Uterus (tissue), 4 donors: ENCODE measurements around the gene S1PR4. TPM values are rescaled to one million over a fixed set of nuclear protein-coding genes. Genes with fewer than 3 reads are reported as not detected.

ENCODE experiments used
- DNase-seq, 2 donors: peaks; one replicate each; pipeline ENCODE4 v3.0.0-alpha.2; 2019 to 2020
- H3K27ac ChIP-seq, 2 donors: fragments of 200-600 bp; sonication (generic); 1 replicate in 1 of 2; 2 replicates in 1 of 2; pipeline ENCODE4 v1.5.1; 2016 to 2018
- H3K27me3 ChIP-seq, 2 donors: fragments of 200-600 bp; sonication (generic); one replicate each; pipeline ENCODE4 v1.5.1; 2018 to 2019; ENCODE audit warnings: control low read depth in 1 of 2
- H3K36me3 ChIP-seq, 2 donors: fragments of 200-600 bp; sonication (generic); one replicate each; pipeline ENCODE4 v1.5.1; 2019; ENCODE audit warnings: control low read depth in 1 of 2
- H3K4me1 ChIP-seq, 2 donors: fragments of 200-600 bp; sonication (generic); one replicate each; pipeline ENCODE4 v1.5.1; 2018 to 2019; ENCODE audit warnings: control low read depth in 1 of 2
- H3K4me3 ChIP-seq, 2 donors: fragments of 200-600 bp; sonication (generic); 1 replicate in 1 of 2; 2 replicates in 1 of 2; pipeline ENCODE4 v1.5.1; 2018 to 2019; ENCODE audit warnings: mild to moderate bottlenecking in 1 of 2
- H3K9me3 ChIP-seq, 2 donors: fragments of 200-600 bp; sonication (generic); one replicate each; pipeline ENCODE4 v1.5.1; 2019; ENCODE audit warnings: control low read depth in 1 of 2
- POLR2A ChIP-seq, 2 donors: fragments of 450-650 bp; IDR thresholded peaks; one replicate each; pipeline ENCODE4 v1.6.1; 2016; ENCODE audit warnings: antibody characterized with exemption in 2 of 2, mild to moderate bottlenecking in 1 of 2, moderate library complexity in 1 of 2
- intact Hi-C: fragments of 100-400 bp; cut with DNase I; formaldehyde crosslinking; loops from one replicate; pipeline ENCODE4 v1.15.1; 2023; ENCODE audit warnings: low total_unique reads
- total RNA-seq, 4 donors: library from RNA; depleted of rRNA in 3 of 4; stranded (reverse); fragments of >200 nt in 3 of 4; gene quantifications; one replicate each; pipeline versions ENCODE4 v1.1.0 to v1.2.4, GENCODE V29; 2014 to 2023
- TF ChIP-seq, protein P1 (sequence below), 4 experiments: fragments of 200-600 bp in 2 of 4; fragments of 450-650 bp in 2 of 4; sonication (generic) in 2 of 4; IDR thresholded peaks; one replicate each; pipeline ENCODE4 v1.5.1; 2016 to 2019; ENCODE audit warnings: antibody characterized with exemption in 4 of 4, mild to moderate bottlenecking in 2 of 4, moderate library complexity in 1 of 4
- donor health status: DM: yes; HTN: yes; CAD: no.

The S1PR4 gene
- total RNA-seq, 4 donors from 2014 or later, result 1.3 to 2.0 TPM; not detected in 2

GRCh38 chr19:3160219-3160618 lies 18.4 kb upstream of the S1PR4 start:
- intact Hi-C loops, result no loop called here
- no peak for DNase-seq
- H3K4me1 ChIP-seq, result no peaks in the 10 kb centered on the region
- TF ChIP-seq, protein P1, sequence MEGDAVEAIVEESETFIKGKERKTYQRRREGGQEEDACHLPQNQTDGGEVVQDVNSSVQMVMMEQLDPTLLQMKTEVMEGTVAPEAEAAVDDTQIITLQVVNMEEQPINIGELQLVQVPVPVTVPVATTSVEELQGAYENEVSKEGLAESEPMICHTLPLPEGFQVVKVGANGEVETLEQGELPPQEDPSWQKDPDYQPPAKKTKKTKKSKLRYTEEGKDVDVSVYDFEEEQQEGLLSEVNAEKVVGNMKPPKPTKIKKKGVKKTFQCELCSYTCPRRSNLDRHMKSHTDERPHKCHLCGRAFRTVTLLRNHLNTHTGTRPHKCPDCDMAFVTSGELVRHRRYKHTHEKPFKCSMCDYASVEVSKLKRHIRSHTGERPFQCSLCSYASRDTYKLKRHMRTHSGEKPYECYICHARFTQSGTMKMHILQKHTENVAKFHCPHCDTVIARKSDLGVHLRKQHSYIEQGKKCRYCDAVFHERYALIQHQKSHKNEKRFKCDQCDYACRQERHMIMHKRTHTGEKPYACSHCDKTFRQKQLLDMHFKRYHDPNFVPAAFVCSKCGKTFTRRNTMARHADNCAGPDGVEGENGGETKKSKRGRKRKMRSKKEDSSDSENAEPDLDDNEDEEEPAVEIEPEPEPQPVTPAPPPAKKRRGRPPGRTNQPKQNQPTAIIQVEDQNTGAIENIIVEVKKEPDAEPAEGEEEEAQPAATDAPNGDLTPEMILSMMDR (IDR thresholded peaks at IDR 0.05), result no peak
- TF ChIP-seq POLR2A (IDR thresholded peaks at IDR 0.05), result no peak
- no peak overlapping the region for H3K27ac ChIP-seq
- H3K9me3 ChIP-seq, result no peaks in the 10 kb centered on the region
- H3K36me3 ChIP-seq, result no peaks in the 10 kb centered on the region
- no peaks in the 10 kb centered on the region for H3K27me3 ChIP-seq
- H3K4me3 ChIP-seq, result no peak overlapping the region

DNA sequence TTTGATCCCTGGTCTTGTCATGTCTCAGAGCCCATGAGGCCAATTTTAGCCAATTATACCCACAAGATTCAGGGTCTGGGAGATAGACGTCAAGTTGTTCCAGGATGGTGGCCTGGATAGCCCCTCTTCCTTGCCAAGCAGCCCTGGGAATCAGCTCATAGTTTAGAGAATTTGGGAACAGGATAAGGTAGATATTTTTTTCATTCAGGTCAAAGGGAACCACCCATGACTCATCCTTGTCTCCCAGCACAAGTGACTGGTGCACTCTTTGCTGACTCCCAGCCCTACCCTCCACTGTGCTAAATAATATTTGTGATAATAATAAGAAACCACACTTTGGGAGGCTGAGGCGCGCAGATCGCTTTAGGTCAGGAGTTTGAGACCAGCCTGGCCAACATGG lies 17.1 kb upstream of the S1PR4 start:
- Histone ChIP-seq H3K9me3 (no peaks in the 10 kb centered on the region), H3K4me1 (no peaks in the 10 kb centered on the region), H3K4me3 (no peak overlapping the region), H3K27me3 (no peaks in the 10 kb centered on the region), H3K36me3 (no peaks in the 10 kb centered on the region), H3K27ac (no peak overlapping the region)
- DNase-seq, result no peak
- TF ChIP-seq POLR2A (IDR thresholded peaks at IDR 0.05), result no peak
- TF ChIP-seq, protein P1 (IDR thresholded peaks at IDR 0.05), result no peak
- intact Hi-C loops, result no loop called here

GRCh38 chr19:3162418-3163229 lies 15.9 kb upstream of the S1PR4 start:
- Histone ChIP-seq H3K9me3 (no peaks in the 10 kb centered on the region), H3K27ac (no peak overlapping the region), H3K36me3 (no peaks in the 10 kb centered on the region), H3K4me1 (no peaks in the 10 kb centered on the region), H3K4me3 (no peak overlapping the region), H3K27me3 (no peaks in the 10 kb centered on the region)
- TF ChIP-seq POLR2A (IDR thresholded peaks at IDR 0.05), result no peak
- TF ChIP-seq, protein P1 (IDR thresholded peaks at IDR 0.05), result no peak
- DNase-seq, result no peak
- intact Hi-C loops, result no loop called here

DNA sequence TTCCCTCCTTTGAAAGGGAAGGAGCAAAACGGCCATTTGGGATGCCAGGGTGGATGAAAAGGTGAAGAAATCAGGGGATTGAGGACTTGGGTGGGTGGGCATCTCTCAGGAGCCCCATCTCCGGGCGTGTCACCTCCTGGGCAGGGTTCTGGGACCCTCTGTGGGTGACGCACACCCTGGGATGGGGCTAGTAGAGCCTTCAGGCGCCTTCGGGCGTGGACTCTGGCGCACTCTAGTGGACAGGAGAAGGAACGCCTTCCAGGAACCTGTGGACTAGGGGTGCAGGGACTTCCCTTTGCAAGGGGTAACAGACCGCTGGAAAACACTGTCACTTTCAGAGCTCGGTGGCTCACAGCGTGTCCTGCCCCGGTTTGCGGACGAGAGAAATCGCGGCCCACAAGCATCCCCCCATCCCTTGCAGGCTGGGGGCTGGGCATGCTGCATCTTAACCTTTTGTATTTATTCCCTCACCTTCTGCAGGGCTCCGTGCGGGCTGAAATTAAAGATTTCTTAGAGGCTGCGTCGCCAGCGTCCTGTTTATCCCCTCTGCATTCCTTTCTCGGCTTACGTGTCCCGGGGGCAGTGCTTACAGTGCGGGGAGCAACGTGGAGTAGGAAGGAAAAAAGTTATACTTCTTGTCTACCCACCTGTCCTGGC lies 15.2 kb upstream of the S1PR4 start:
- no peaks in the 10 kb centered on the region for H3K4me1 ChIP-seq
- intact Hi-C loops, result no loop called here
- no peaks in the 10 kb centered on the region for H3K27me3 ChIP-seq
- H3K4me3 ChIP-seq, result no peak overlapping the region
- no peaks in the 10 kb centered on the region for H3K36me3 ChIP-seq
- TF ChIP-seq POLR2A (IDR thresholded peaks at IDR 0.05), result no peak
- TF ChIP-seq, protein P1 (IDR thresholded peaks at IDR 0.05), result peak; percentile 90 to 92 (median 91)
- no peak overlapping the region for H3K27ac ChIP-seq
- no peaks in the 10 kb centered on the region for H3K9me3 ChIP-seq
- DNase-seq, result peak; percentile 50 to 59

DNA sequence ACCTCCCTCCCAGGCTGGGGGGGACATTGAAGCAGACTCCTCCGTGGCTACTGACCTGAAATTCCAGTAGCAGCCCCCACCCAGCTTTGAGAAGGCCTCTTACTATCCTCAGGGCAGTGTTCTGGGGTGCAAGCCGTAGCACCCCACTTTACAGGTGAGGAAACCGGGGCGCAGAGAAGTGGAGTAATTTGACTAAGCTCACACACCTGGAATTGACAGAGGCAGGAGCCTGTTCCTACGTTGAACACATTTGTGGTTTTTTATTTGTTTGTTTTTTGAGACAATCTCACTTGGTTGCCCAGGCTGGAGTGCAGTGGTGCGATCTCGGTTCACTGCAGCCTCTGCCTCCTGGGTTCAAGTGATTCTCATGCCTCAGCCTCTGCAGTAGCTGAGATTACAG lies 14.6 kb upstream of the S1PR4 start:
- TF ChIP-seq POLR2A (IDR thresholded peaks at IDR 0.05), result no peak
- TF ChIP-seq, protein P1 (IDR thresholded peaks at IDR 0.05), result no peak
- Histone ChIP-seq H3K27ac (no peak overlapping the region), H3K27me3 (no peaks in the 10 kb centered on the region), H3K4me3 (no peak overlapping the region), H3K9me3 (no peaks in the 10 kb centered on the region), H3K36me3 (no peaks in the 10 kb centered on the region), H3K4me1 (no peaks in the 10 kb centered on the region)
- DNase-seq, result no peak
- intact Hi-C loops, result no loop called here
